K562 (cell line): Measurements from ENCODE around the gene AHCYL1. TPM values are rescaled to one million over a fixed set of nuclear protein-coding genes. Genes with fewer than 3 reads are reported as not detected.

Experiments
- ARID4B ChIP-seq: sonication (generic); formaldehyde crosslinking; IDR thresholded peaks from 2 replicates; pipeline ENCODE4 v1.8.0; 2022; ENCODE audit warnings: mild to moderate bottlenecking, missing genetic modification reagents
- BRD9 ChIP-seq: fragments of 450-650 bp; IDR thresholded peaks from 2 replicates; pipeline ENCODE4 v1.6.1; 2018; ENCODE audit warnings: low read depth; ENCODE audit not compliant: partially characterized antibody
- BRF1 ChIP-seq: IDR thresholded peaks from 3 replicates; pipeline ENCODE4 v1.6.1; 2011; ENCODE audit warnings: borderline replicate concordance, mild to moderate bottlenecking; ENCODE audit not compliant: insufficient read length; ENCODE audit errors: extremely low read depth
- C11orf30 ChIP-seq: fragments of 450-650 bp; IDR thresholded peaks from 2 replicates; pipeline ENCODE4 v1.6.1; 2016; ENCODE audit warnings: low read depth, mild to moderate bottlenecking
- CXXC5 ChIP-seq: fragments of 250-450 bp; sonication (Bioruptor Pico); IDR thresholded peaks from 2 replicates; pipeline ENCODE4 v1.8.0; 2022; ENCODE audit warnings: inconsistent platforms, mild to moderate bottlenecking, moderate library complexity
- DMBX1 ChIP-seq: fragments of 250-450 bp; sonication (Bioruptor Pico); IDR thresholded peaks from 2 replicates; pipeline ENCODE4 v1.8.0; 2022; ENCODE audit warnings: inconsistent platforms, mild to moderate bottlenecking, moderate library complexity, borderline replicate concordance
- FOSL1 ChIP-seq: fragments of 200-800 bp; sonication (Bioruptor generic); conservative IDR thresholded peaks from 2 replicates; pipeline ENCODE4 v1.6.1; 2016; ENCODE audit warnings: missing genetic modification characterization, missing compliant biosample characterization
- HBP1 ChIP-seq: fragments of 450-650 bp; formaldehyde crosslinking; IDR thresholded peaks from 2 replicates; pipeline ENCODE4 v1.4.0; 2022; ENCODE audit warnings: missing genetic modification characterization
- MCM2 ChIP-seq: fragments of 450-650 bp; IDR thresholded peaks from 2 replicates; pipeline ENCODE4 v1.6.1; 2017; ENCODE audit warnings: low read depth, mild to moderate bottlenecking
- POLR2B ChIP-seq: fragments of 450-650 bp; IDR thresholded peaks from 2 replicates; pipeline ENCODE4 v1.6.1; 2018; ENCODE audit warnings: low read depth; ENCODE audit not compliant: partially characterized antibody
- SMAD3 ChIP-seq: fragments of 450-650 bp; formaldehyde crosslinking; conservative IDR thresholded peaks from 2 replicates; pipeline ENCODE4 v1.4.0; 2020; ENCODE audit warnings: mild to moderate bottlenecking
- TCF3 ChIP-seq: sonication (generic); formaldehyde crosslinking; IDR thresholded peaks from 2 replicates; pipeline ENCODE4 v1.4.0; 2020; ENCODE audit warnings: mild to moderate bottlenecking, missing genetic modification reagents
- ZNF175 ChIP-seq: fragments of 200-800 bp; sonication (Bioruptor generic); IDR thresholded peaks from 2 replicates; pipeline ENCODE4 v1.6.1; 2016; ENCODE audit warnings: low read depth, mild to moderate bottlenecking, missing genetic modification characterization, missing compliant biosample characterization
- ZNF609 ChIP-seq: sonication (generic); formaldehyde crosslinking; IDR thresholded peaks from 2 replicates; pipeline ENCODE4 v1.8.1; 2023; ENCODE audit warnings: missing genetic modification reagents, mild to moderate bottlenecking, borderline replicate concordance
- ZNF695 ChIP-seq: fragments of 450-650 bp; formaldehyde crosslinking; IDR thresholded peaks from 2 replicates; pipeline ENCODE4 v1.4.0; 2020; ENCODE audit warnings: mild to moderate bottlenecking, moderate library complexity
- polyA plus RNA-seq, 8 experiments: library from polyadenylated mRNA; depleted of rRNA in 4 of 8; stranded (reverse) in 5 of 8; unstranded in 3 of 8; fragments of >200 nt; fragmentation: Nextera tagmentation in 2 of 8; fragmentation: Illumina TruSeq in 1 of 8; extraction: Ambion mirVana in 2 of 8; extraction: Trizol in 1 of 8; gene quantifications; 2 replicates each; pipeline versions ENCODE4 v1.2.1 to v1.2.3, GENCODE V29; 2011 to 2014; ENCODE audit warnings: inconsistent platforms in 1 of 8, missing spikeins in 1 of 8
- total RNA-seq, 7 experiments: library from RNA; depleted of rRNA in 6 of 7; stranded (reverse); fragments of >200 nt in 6 of 7; fragmentation: Illumina TruSeq in 2 of 7; extraction: Trizol in 2 of 7; gene quantifications; 2 replicates each; pipeline versions ENCODE4 v1.2.1 to v1.2.3, GENCODE V29; 2011 to 2021; ENCODE audit warnings: low replicate concordance in 1 of 7

AHCYL1 gene
- total and polyA plus RNA-seq, 9 of the 15 experiments (the other 6 are each of a cell fraction or from before 2014, with no cell fraction given): 27.3 to 118 (median 44.5) TPM

GRCh38 chr1:109989506-109990301, 5.1 kb downstream of the AHCYL1 start (continued):
- TF ChIP-seq SMAD3 (CRISPR knock-in tag) (0 out of 2 replicates have a peak, but pooled peaks have one; percentile 31), TCF3 (CRISPR knock-in tag) (no peak), FOSL1 (tag) (peak; percentile 42; the same call in 1 of the 2 replicates), C11orf30 (no peak), DMBX1 (peak; percentile 53; the same call in 1 of the 2 replicates), HBP1 (no peak), BRF1 (no peak), CXXC5 (CRISPR knock-in tag) (0 out of 2 replicates have a peak, but pooled peaks have one; percentile 33), ZNF695 (CRISPR knock-in tag) (no peak), ARID4B (CRISPR knock-in tag) (no peak), POLR2B (peak; percentile 29), ZNF175 (CRISPR knock-in tag) (peak; percentile 59; the same call in 1 of the 2 replicates), BRD9 (no peak), ZNF609 (CRISPR knock-in tag) (no peak), MCM2 (no peak)
